SK-N-SH (cell line): Measurements from ENCODE around the gene PLCG2. TPM values are rescaled to one million over a fixed set of nuclear protein-coding genes. Genes with fewer than 3 reads are reported as not detected.

ENCODE experiments used
- CTCF ChIA-PET: fragments of 300-600, 350-600 bp; formaldehyde crosslinking; extraction: SDS; loops from one replicate; lab custom pipeline; 2021; lab: Yijun Ruan, JAX
- POLR2A ChIA-PET: fragments of 350-600 bp; sonication (Branson Sonifier 250); formaldehyde crosslinking; extraction: SDS; loops from one replicate; lab custom pipeline; 2020; ENCODE audit warnings: antibody characterized with exemption, inconsistent platforms; lab: Yijun Ruan, JAX
- DNase-seq: peaks from one replicate; pipeline ENCODE4 v3.0.0; 2012
- H2AFZ ChIP-seq: fragments of 200-600 bp; sonication (generic); 2 replicates; pipeline ENCODE4 v1.8.1; 2016; ENCODE audit warnings: antibody characterized with exemption, mild to moderate bottlenecking, low read depth
- H3F3A ChIP-seq: fragments of 200-600 bp; sonication (generic); replicated peaks from 2 replicates; pipeline ENCODE3; 2016; ENCODE audit warnings: antibody characterized with exemption, mild to moderate bottlenecking; ENCODE audit not compliant: insufficient read depth
- H3K27ac ChIP-seq, 2 experiments: fragments of 200-500 bp in 1 of 2; fragments of 200-600 bp in 1 of 2; sonication (Bioruptor generic) in 1 of 2; sonication (generic), shearing (Covaris generic) in 1 of 2; 2 replicates each; pipeline versions ENCODE4 v1.5.1 to v1.6.1; 2014 to 2016; ENCODE audit warnings: low read depth in 2 of 2, inconsistent platforms in 1 of 2, low read length in 1 of 2, mild to moderate bottlenecking in 1 of 2, mixed read lengths in 1 of 2
- H3K27me3 ChIP-seq: fragments of 200-600 bp; sonication (generic), shearing (Covaris generic); 2 replicates; pipeline ENCODE4 v1.6.1; 2016; ENCODE audit warnings: mixed run types; ENCODE audit not compliant: insufficient read depth
- H3K36me3 ChIP-seq, 2 experiments: fragments of 200-500 bp in 1 of 2; fragments of 200-600 bp in 1 of 2; sonication (Bioruptor generic) in 1 of 2; sonication (generic) in 1 of 2; replicated peaks in 1 of 2; 2 replicates each; pipeline versions ENCODE3 to v1.5.1; 2014 to 2016; ENCODE audit warnings: low read length in 1 of 2, mild to moderate bottlenecking in 1 of 2; ENCODE audit not compliant: insufficient read depth in 2 of 2, control insufficient read depth in 1 of 2
- H3K4me1 ChIP-seq, 2 experiments: fragments of 200-500 bp in 1 of 2; fragments of 200-600 bp in 1 of 2; sonication (Bioruptor generic) in 1 of 2; sonication (generic), shearing (Covaris generic) in 1 of 2; 2 replicates each; pipeline versions ENCODE4 v1.5.1 to v1.6.1; 2014 to 2016; ENCODE audit warnings: low read depth in 1 of 2, low read length in 1 of 2, mixed run types in 1 of 2; ENCODE audit not compliant: insufficient read depth in 2 of 2, control insufficient read depth in 1 of 2
- H3K4me2 ChIP-seq: fragments of 200-600 bp; sonication (generic), shearing (Covaris generic); 2 replicates; pipeline ENCODE4 v1.6.1; 2017; ENCODE audit warnings: mixed run types
- H3K4me3 ChIP-seq, 2 experiments: fragments of 200-500 bp in 1 of 2; fragments of 200-600 bp in 1 of 2; sonication (Bioruptor generic) in 1 of 2; sonication (generic), shearing (Covaris generic) in 1 of 2; 2 replicates each; pipeline versions ENCODE4 v1.5.1 to v1.8.1; 2014 to 2016; ENCODE audit warnings: low read depth in 2 of 2, inconsistent platforms in 1 of 2, low read length in 1 of 2, mild to moderate bottlenecking in 1 of 2, mixed read lengths in 1 of 2, moderate library complexity in 1 of 2
- H3K79me2 ChIP-seq: fragments of 200-600 bp; sonication (generic); 2 replicates; pipeline ENCODE4 v1.8.1; 2017; ENCODE audit warnings: mild to moderate bottlenecking; ENCODE audit not compliant: insufficient read depth
- H3K9ac ChIP-seq: fragments of 200-600 bp; sonication (generic); 2 replicates; pipeline ENCODE4 v1.6.1; 2017; ENCODE audit warnings: mixed run types
- H3K9me2 ChIP-seq: fragments of 200-600 bp; sonication (generic); 2 replicates; pipeline ENCODE4 v1.6.1; 2017; ENCODE audit warnings: mixed run types
- H3K9me3 ChIP-seq: fragments of 200-600 bp; sonication (generic); 2 replicates; pipeline ENCODE4 v1.6.1; 2017; ENCODE audit warnings: mixed run types, mild to moderate bottlenecking, moderate library complexity
- H4K20me1 ChIP-seq: fragments of 200-600 bp; sonication (generic); 2 replicates; pipeline ENCODE4 v1.6.1; 2017; ENCODE audit warnings: mild to moderate bottlenecking, mixed run types; ENCODE audit not compliant: insufficient read depth
- EZH2phosphoT487 ChIP-seq: fragments of 200-600 bp; sonication (generic); IDR thresholded peaks from 2 replicates; pipeline ENCODE4 v1.6.1; 2017; ENCODE audit warnings: low read depth, mixed run types, mild to moderate bottlenecking, antibody characterized with exemption, moderate library complexity, borderline replicate concordance
- GATA2 ChIP-seq: sonication (generic); formaldehyde crosslinking; IDR thresholded peaks from 2 replicates; pipeline ENCODE4 v1.5.0; 2020; ENCODE audit warnings: mild to moderate bottlenecking, missing genetic modification reagents
- MXI1 ChIP-seq: IDR thresholded peaks from 2 replicates; pipeline ENCODE4 v1.6.1; 2012; ENCODE audit warnings: mild to moderate bottlenecking, low read depth, low read length, improper control_type of control experiment
- NFIC ChIP-seq: IDR thresholded peaks from 2 replicates; pipeline ENCODE4 v1.4.0; 2012; ENCODE audit warnings: borderline replicate concordance
- RCOR1 ChIP-seq: fragments of 150-350 bp; IDR thresholded peaks from 2 replicates; pipeline ENCODE4 v1.6.1; 2017; ENCODE audit warnings: antibody characterized with exemption, low read length
- TCF12 ChIP-seq: IDR thresholded peaks from 2 replicates; pipeline ENCODE4 v1.4.0; 2012
- TEAD4 ChIP-seq: IDR thresholded peaks from 2 replicates; pipeline ENCODE4 v1.4.0; 2012; ENCODE audit warnings: mild to moderate bottlenecking, borderline replicate concordance; ENCODE audit not compliant: insufficient read depth
- YY1 ChIP-seq: IDR thresholded peaks from 2 replicates; pipeline ENCODE4 v1.4.0; 2012; ENCODE audit warnings: low read depth, mild to moderate bottlenecking
- WGBS: methylation state at CpG from one replicate; pipeline ENCODE4 v1.1.6; 2017; ENCODE audit warnings: low lambda C conversion rate; 5-methylcytosine and 5-hydroxymethylcytosine counted together
- polyA plus RNA-seq, 3 experiments: library from polyadenylated mRNA; depleted of rRNA; stranded (reverse); fragments of >200 nt; gene quantifications; 2 replicates each; pipeline ENCODE4 v1.2.3, GENCODE V29; 2012
- TF ChIP-seq, protein P1 (sequence below): fragments of 200-600 bp; sonication (generic); IDR thresholded peaks from 2 replicates; pipeline ENCODE4 v1.6.1; 2017; ENCODE audit warnings: antibody characterized with exemption, mild to moderate bottlenecking, moderate library complexity
- TF ChIP-seq, protein P2 (sequence below): fragments of 150-350 bp; IDR thresholded peaks from 2 replicates; pipeline ENCODE4 v1.6.1; 2017; ENCODE audit warnings: antibody characterized with exemption, low read length, low read depth, borderline replicate concordance
- TF ChIP-seq, protein P3 (sequence below): IDR thresholded peaks from 2 replicates; pipeline ENCODE4 v1.4.0; 2012; ENCODE audit warnings: low read depth, borderline replicate concordance
- TF ChIP-seq, protein P4 (sequence below): fragments of 150-350 bp; IDR thresholded peaks from 2 replicates; pipeline ENCODE4 v1.6.1; 2016; ENCODE audit warnings: mild to moderate bottlenecking, low read depth, low read length

Gene PLCG2
- polyA plus RNA-seq, 1 of the 3 experiments (the other 2 are of a cell fraction): 0.23 TPM

DNA sequence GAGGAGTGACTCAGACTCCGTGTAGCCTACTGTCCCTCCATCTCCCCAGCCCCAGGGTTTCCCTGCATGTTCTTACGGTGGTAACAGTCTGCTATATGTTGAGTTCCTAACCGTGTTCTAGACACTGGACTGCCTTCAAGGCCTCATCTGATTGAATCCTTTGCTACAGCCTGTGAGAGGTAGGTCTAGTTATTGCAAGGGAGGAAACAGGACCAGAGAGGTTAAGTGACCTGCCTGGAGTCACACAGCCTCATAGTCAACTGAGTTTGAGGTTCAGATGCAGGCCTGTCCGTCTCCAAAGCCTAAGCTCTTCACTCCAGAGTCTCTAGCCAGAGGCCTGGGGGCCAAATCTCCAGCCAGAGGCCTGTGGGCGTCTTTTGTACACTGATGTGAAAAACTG is 134.1 kb downstream of the PLCG2 start:
- no peaks in the 10 kb centered on the region; the same call in 1 of the 2 replicates for H3K27me3 ChIP-seq
- no peaks in the 10 kb centered on the region for H3K9me3 ChIP-seq
- CTCF ChIA-PET: no interaction called here
- TF ChIP-seq YY1: no peak
- TF ChIP-seq TEAD4: no peak
- TF ChIP-seq, protein P1, sequence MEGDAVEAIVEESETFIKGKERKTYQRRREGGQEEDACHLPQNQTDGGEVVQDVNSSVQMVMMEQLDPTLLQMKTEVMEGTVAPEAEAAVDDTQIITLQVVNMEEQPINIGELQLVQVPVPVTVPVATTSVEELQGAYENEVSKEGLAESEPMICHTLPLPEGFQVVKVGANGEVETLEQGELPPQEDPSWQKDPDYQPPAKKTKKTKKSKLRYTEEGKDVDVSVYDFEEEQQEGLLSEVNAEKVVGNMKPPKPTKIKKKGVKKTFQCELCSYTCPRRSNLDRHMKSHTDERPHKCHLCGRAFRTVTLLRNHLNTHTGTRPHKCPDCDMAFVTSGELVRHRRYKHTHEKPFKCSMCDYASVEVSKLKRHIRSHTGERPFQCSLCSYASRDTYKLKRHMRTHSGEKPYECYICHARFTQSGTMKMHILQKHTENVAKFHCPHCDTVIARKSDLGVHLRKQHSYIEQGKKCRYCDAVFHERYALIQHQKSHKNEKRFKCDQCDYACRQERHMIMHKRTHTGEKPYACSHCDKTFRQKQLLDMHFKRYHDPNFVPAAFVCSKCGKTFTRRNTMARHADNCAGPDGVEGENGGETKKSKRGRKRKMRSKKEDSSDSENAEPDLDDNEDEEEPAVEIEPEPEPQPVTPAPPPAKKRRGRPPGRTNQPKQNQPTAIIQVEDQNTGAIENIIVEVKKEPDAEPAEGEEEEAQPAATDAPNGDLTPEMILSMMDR: no peak
- TF ChIP-seq NFIC: no peak
- TF ChIP-seq MXI1: no peak
- TF ChIP-seq EZH2phosphoT487: no peak
- TF ChIP-seq, protein P2, sequence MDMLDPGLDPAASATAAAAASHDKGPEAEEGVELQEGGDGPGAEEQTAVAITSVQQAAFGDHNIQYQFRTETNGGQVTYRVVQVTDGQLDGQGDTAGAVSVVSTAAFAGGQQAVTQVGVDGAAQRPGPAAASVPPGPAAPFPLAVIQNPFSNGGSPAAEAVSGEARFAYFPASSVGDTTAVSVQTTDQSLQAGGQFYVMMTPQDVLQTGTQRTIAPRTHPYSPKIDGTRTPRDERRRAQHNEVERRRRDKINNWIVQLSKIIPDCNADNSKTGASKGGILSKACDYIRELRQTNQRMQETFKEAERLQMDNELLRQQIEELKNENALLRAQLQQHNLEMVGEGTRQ: no peak
- TF ChIP-seq, protein P3, sequence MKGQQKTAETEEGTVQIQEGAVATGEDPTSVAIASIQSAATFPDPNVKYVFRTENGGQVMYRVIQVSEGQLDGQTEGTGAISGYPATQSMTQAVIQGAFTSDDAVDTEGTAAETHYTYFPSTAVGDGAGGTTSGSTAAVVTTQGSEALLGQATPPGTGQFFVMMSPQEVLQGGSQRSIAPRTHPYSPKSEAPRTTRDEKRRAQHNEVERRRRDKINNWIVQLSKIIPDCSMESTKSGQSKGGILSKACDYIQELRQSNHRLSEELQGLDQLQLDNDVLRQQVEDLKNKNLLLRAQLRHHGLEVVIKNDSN: no peak
- TF ChIP-seq, protein P4, sequence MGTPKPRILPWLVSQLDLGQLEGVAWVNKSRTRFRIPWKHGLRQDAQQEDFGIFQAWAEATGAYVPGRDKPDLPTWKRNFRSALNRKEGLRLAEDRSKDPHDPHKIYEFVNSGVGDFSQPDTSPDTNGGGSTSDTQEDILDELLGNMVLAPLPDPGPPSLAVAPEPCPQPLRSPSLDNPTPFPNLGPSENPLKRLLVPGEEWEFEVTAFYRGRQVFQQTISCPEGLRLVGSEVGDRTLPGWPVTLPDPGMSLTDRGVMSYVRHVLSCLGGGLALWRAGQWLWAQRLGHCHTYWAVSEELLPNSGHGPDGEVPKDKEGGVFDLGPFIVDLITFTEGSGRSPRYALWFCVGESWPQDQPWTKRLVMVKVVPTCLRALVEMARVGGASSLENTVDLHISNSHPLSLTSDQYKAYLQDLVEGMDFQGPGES: no peak
- TF ChIP-seq, all 33 proteins: peak for 0
- Histone ChIP-seq H2AFZ (no peak overlapping the region), H3K9ac (no peak overlapping the region), H3K36me3 (no peaks in the 10 kb centered on the region), H3K79me2 (no peaks in the 10 kb centered on the region), H3K4me3 (no peak overlapping the region), H3K4me1 (no peaks in the 10 kb centered on the region), H3K9me2 (no peaks in the 10 kb centered on the region), H3K27ac (no peak overlapping the region), H3F3A (no peaks in the 10 kb centered on the region), H4K20me1 (no peaks in the 10 kb centered on the region), H3K4me2 (no peak overlapping the region)
- POLR2A ChIA-PET: no interaction called here
- DNase-seq: no peak
- WGBS: 33% methylated on average over 5 of the region's 5 CpGs

DNA sequence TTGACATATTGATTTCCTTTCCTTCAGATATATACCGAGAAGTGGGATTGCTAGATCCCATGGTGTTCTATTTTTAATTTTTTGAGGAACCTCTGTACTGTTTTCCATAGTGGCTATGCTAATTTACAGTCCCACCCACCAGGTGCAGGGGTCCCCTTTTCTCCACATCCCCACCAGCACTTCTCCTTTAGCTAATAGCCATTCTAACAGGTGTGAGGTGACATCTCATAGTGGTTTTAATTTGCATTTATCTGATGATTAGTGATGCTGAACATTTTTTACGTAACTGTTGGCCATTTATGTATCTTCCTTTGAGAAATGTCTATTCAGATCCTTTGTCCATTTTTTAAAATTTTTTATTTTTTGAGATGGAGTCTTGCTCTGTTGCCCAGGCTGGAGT is 138.3 kb downstream of the PLCG2 start:
- Histone ChIP-seq H3K4me2 (no peak overlapping the region), H3K27me3 (no peaks in the 10 kb centered on the region; the same call in 1 of the 2 replicates), H3K36me3 (no peaks in the 10 kb centered on the region), H3F3A (no peaks in the 10 kb centered on the region), H2AFZ (no peak overlapping the region), H3K79me2 (no peaks in the 10 kb centered on the region), H3K9me2 (no peaks in the 10 kb centered on the region), H3K27ac (no peak overlapping the region), H3K9me3 (no peaks in the 10 kb centered on the region), H3K9ac (no peak overlapping the region), H3K4me3 (no peak overlapping the region), H3K4me1 (no peaks in the 10 kb centered on the region), H4K20me1 (no peaks in the 10 kb centered on the region)
- ChIA-PET POLR2A (no interaction called here), CTCF (interaction anchor here (1.5 kb wide), 1 partner anchor 313 kb away, joined by 6 read pairs; no protein-coding TSS in a partner anchor)
- TF ChIP-seq RCOR1 (no peak), GATA2 (CRISPR knock-in tag) (no peak), TCF12 (no peak)
- TF ChIP-seq, protein P2: no peak
- no peak for DNase-seq
- WGBS: 40% methylated on average over 2 of the region's 2 CpGs
